CMK (cell line): ENCODE measurements around the gene PER1.

Experiments used
- DNase-seq: peaks from one replicate; pipeline ENCODE4 v3.0.0-alpha.2; 2010; ENCODE audit warnings: low read depth

PER1 gene

DNA sequence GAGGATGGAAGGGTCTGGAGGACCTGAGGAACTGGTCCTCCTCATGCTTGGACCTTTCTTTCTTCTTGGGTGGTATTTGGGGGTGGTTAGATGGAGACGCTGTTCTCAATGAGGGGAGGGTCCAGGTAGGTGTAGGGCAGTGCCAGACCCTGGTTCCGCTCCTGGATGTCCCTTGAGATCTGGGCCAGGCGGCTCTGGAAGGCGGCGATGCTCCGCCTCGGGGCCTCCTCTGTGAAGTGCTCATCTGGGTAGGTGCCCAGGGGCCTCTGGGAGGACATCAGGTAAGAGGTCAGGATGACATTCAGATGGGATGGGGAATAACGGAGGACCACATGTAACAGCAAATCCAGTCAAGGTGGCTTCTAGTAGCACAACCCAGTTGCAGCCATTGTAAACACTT is 55.7 kb downstream of the PER1 start:
- no peak for DNase-seq

- DNase-seq = no peak
These were observed 56.8 kb downstream of the PER1 start for GRCh38 chr17:8095361-8095760.

DNA sequence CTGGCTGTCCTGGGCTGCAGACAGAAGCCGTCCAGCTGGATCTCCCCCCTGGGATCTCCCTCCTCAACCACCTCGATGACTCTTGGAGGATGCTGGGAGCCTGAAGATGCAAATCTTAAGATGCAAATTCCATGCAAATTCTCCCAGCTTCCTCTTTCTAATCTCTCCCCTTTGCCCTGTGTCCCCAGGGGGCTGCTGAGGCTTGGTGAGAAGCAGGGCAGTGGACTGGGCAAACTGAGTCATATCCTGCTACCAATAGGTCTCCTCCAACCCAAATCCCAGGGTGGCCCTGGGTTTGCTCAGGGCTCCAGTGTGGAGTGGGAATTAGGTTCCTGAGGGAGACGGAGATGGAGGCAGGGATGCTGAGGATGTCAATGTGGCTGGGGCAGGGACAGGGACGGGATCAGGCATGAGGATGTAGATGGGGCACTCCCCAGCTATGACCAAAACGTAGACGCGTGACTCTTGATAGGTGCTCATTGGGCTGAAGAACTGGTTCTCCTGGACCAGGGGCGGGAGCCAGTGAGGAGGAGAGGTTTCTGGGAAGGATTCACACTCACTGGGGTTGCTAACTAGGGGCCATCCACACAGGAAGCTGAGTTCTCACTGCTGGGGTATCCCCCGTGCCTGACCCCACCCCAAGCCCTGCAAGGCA is 61.0 kb downstream of the PER1 start:
- DNase-seq = no peak
